Superior temporal gyrus (tissue), 1 donor: ENCODE measurements around the gene SDCCAG8.

ENCODE experiments used
- DNase-seq: peaks from one replicate; pipeline ENCODE4 v3.0.0-alpha.2; 2016; ENCODE audit errors: extremely low spot score

Gene SDCCAG8

GRCh38 chr1:243281672-243282071 lies 25.8 kb downstream of the SDCCAG8 start:
- DNase-seq = no peak

- no peak for DNase-seq
These were observed 30.7 kb downstream of the SDCCAG8 start for GRCh38 chr1:243286409-243287122.

GRCh38 chr1:243287123-243287460 lies 31.3 kb downstream of the SDCCAG8 start:
- DNase-seq = no peak

- no peak for DNase-seq
These were observed 31.8 kb downstream of the SDCCAG8 start for GRCh38 chr1:243287652-243288051.

GRCh38 chr1:243288062-243288461 lies 32.2 kb downstream of the SDCCAG8 start:
- no peak for DNase-seq

- no peak for DNase-seq
These were observed 35.5 kb downstream of the SDCCAG8 start for GRCh38 chr1:243291292-243291691.

- DNase-seq = no peak
These were observed 36.3 kb downstream of the SDCCAG8 start for GRCh38 chr1:243292117-243292516.

- DNase-seq = no peak
These were observed 38.3 kb downstream of the SDCCAG8 start for GRCh38 chr1:243293941-243294722.

GRCh38 chr1:243294723-243295121 lies 38.9 kb downstream of the SDCCAG8 start:
- no peak for DNase-seq

- DNase-seq = no peak
These were observed 43.2 kb downstream of the SDCCAG8 start for GRCh38 chr1:243299069-243299468.

- DNase-seq = no peak
These were observed 45.2 kb downstream of the SDCCAG8 start for GRCh38 chr1:243301059-243301458.

- no peak for DNase-seq
These were observed 56.0 kb downstream of the SDCCAG8 start for GRCh38 chr1:243311809-243312208.

- peak; percentile 38 for DNase-seq
These were observed 57.3 kb downstream of the SDCCAG8 start for GRCh38 chr1:243312952-243313634.

GRCh38 chr1:243313635-243314536 lies 58.0 kb downstream of the SDCCAG8 start:
- DNase-seq = no peak

GRCh38 chr1:243315455-243315854 lies 59.6 kb downstream of the SDCCAG8 start:
- DNase-seq = no peak

GRCh38 chr1:243315893-243316292 lies 60.1 kb downstream of the SDCCAG8 start:
- peak; percentile 58 for DNase-seq

- peak; percentile 91 for DNase-seq
These were observed 60.6 kb downstream of the SDCCAG8 start for GRCh38 chr1:243316366-243316989.

- no peak for DNase-seq
These were observed 64.4 kb downstream of the SDCCAG8 start for GRCh38 chr1:243320224-243320623.

- DNase-seq = no peak
These were observed 66.5 kb downstream of the SDCCAG8 start for GRCh38 chr1:243322326-243322725.

- no peak for DNase-seq
These were observed 67.7 kb downstream of the SDCCAG8 start for GRCh38 chr1:243323491-243323890.

GRCh38 chr1:243325305-243325890 lies 69.6 kb downstream of the SDCCAG8 start:
- DNase-seq = peak; percentile 89
